Panc1 (cell line): ENCODE results near the gene KRTAP10-10. TPM values are rescaled to one million over a fixed set of nuclear protein-coding genes. Genes with fewer than 3 reads are reported as not detected.

Source experiments
- ATAC-seq: fragments of 200-7000 bp; cut with Tn5 transposase; 2 replicates; pipeline ENCODE4 v1.9.1; 2020; ENCODE audit warnings: mild to moderate bottlenecking, moderate library complexity
- Bru-seq: library from RNA; stranded (reverse); fragments of 400-500 nt; gene quantifications from one replicate; lab custom pipeline; 2021; lab: Mats Ljungman, UMichigan
- BruChase-seq, 2 experiments: library from RNA; stranded (reverse); fragments of 400-500 nt; gene quantifications; one replicate each; lab custom pipeline; 2021; lab: Mats Ljungman, UMichigan
- BruUV-seq: library from RNA; stranded (reverse); fragments of 400-500 nt; replicated peaks from 2 replicates; lab custom pipeline; 2021; lab: Mats Ljungman, UMichigan
- CTCF ChIA-PET: fragments of 300-600 bp; sonication (Branson Sonifier 250); formaldehyde crosslinking; loops from one replicate; lab custom pipeline; 2022; ENCODE audit warnings: antibody characterized with exemption; lab: Charles Lee
- POLR2A ChIA-PET: fragments of 300-600 bp; sonication (Branson Sonifier 250); formaldehyde crosslinking; loops from one replicate; lab custom pipeline; 2022; ENCODE audit warnings: antibody characterized with exemption; lab: Charles Lee
- DNase-seq: peaks from one replicate; pipeline ENCODE4 v3.0.0-alpha.2; 2010; ENCODE audit warnings: low read depth, low spot score
- H3K27ac ChIP-seq: 2 replicates; pipeline ENCODE4 v1.5.1; 2011; ENCODE audit warnings: mild to moderate bottlenecking, low read length, inconsistent platforms
- H3K27me3 ChIP-seq: fragments of 200-500 bp; sonication (Bioruptor generic); 2 replicates; pipeline ENCODE4 v1.6.0; 2014; ENCODE audit warnings: low read length, inconsistent platforms; ENCODE audit not compliant: control insufficient read depth, insufficient read depth
- H3K36me3 ChIP-seq: fragments of 200-500 bp; sonication (Bioruptor generic); 2 replicates; pipeline ENCODE4 v1.5.1; 2014; ENCODE audit warnings: inconsistent platforms, mild to moderate bottlenecking, low read length, moderate library complexity; ENCODE audit not compliant: control insufficient read depth, insufficient read depth
- H3K4me1 ChIP-seq: 2 replicates; pipeline ENCODE4 v1.5.1; 2011; ENCODE audit warnings: inconsistent platforms, mild to moderate bottlenecking, low read length, moderate library complexity; ENCODE audit not compliant: control insufficient read depth, insufficient read depth
- H3K4me3 ChIP-seq, 2 experiments: 2 replicates each; pipeline ENCODE4 v1.5.1; 2011 to 2012; ENCODE audit warnings: low read depth in 2 of 2, low read length in 2 of 2, mild to moderate bottlenecking in 2 of 2, inconsistent platforms in 1 of 2, moderate library complexity in 1 of 2
- H3K9me3 ChIP-seq: fragments of 200-500 bp; sonication (Bioruptor generic); 2 replicates; pipeline ENCODE4 v1.5.1; 2014; ENCODE audit warnings: low read depth, mild to moderate bottlenecking, inconsistent platforms, low read length, moderate library complexity; ENCODE audit not compliant: control insufficient read depth, insufficient read depth
- CTCF ChIP-seq: fragments of 450-650 bp; IDR thresholded peaks from 2 replicates; pipeline ENCODE4 v1.5.1; 2017; ENCODE audit warnings: mild to moderate bottlenecking
- POLR2AphosphoS5 ChIP-seq: IDR thresholded peaks from 2 replicates; pipeline ENCODE4 v1.6.1; 2012; ENCODE audit warnings: mild to moderate bottlenecking, low read depth, low read length, moderate library complexity
- REST ChIP-seq, 2 experiments: IDR thresholded peaks; 2 replicates each; pipeline ENCODE4 v1.6.1; 2011 to 2012; ENCODE audit warnings: low read depth in 2 of 2, control low read depth in 1 of 2, low read length in 1 of 2, mild to moderate bottlenecking in 1 of 2, moderate library complexity in 1 of 2; ENCODE audit not compliant: insufficient read depth in 1 of 2
- SIN3A ChIP-seq: IDR thresholded peaks from 2 replicates; pipeline ENCODE4 v1.6.1; 2012; ENCODE audit warnings: low read depth, mild to moderate bottlenecking, low read length, moderate library complexity, borderline replicate concordance; ENCODE audit not compliant: insufficient read depth
- TCF7L2 ChIP-seq: IDR thresholded peaks from 2 replicates; pipeline ENCODE4 v1.6.1; 2011; ENCODE audit warnings: mild to moderate bottlenecking, low read depth, low read length, inconsistent platforms
- in situ Hi-C: cut with HindIII; loops from 2 replicates; pipeline ENCODE4 v1.10.0; 2016; ENCODE audit warnings: low sequenced_read_pairs, low pct_unique_long_range_greater_than_20kb
- intact Hi-C: fragments of 100-400 bp; cut with micrococcal nuclease; formaldehyde crosslinking; loops from one replicate; pipeline ENCODE4 v1.10.0; 2022; ENCODE audit not compliant: unreplicated experiment
- long read RNA-seq: library from polyadenylated mRNA; unstranded; transcript quantifications from one replicate; pipeline ENCODE4 v2.0.0, GENCODE V29; 2021; ENCODE audit not compliant: unreplicated experiment
- polyA plus RNA-seq: library from polyadenylated mRNA; unstranded; fragments of >200 nt; gene quantifications from one replicate; pipeline ENCODE4 v1.2.1, GENCODE V29; 2012; ENCODE audit warnings: missing spikeins; ENCODE audit not compliant: insufficient read length
- total RNA-seq: library from RNA; stranded (reverse); gene quantifications from one replicate; pipeline ENCODE4 v1.2.1, GENCODE V29; 2021; ENCODE audit not compliant: unreplicated experiment

Gene KRTAP10-10
- total RNA-seq (not detected), Bru-seq, nascent RNA (not detected), BruChase-seq, experiment 1, labeled RNA remaining after a 2-hour chase (not detected), BruChase-seq, experiment 2, labeled RNA remaining after a 6-hour chase (not detected)
- polyA plus RNA-seq = not detected
- long read RNA-seq = 0 reads

GRCh38 chr21:44637018-44637850 lies at the start of gene KRTAP10-10:
Gene KRTAP10-10, plus strand, starts transcription at chr21:44637356. Its CDS starts 62 bp downstream, at chr21:44637418.
- Histone ChIP-seq H3K9me3 (no peaks in the 10 kb centered on the region), H3K4me3 (no peak within 1 kb of the TSS), H3K36me3 (no peaks in the 10 kb centered on the region), H3K4me1 (no peaks in the 10 kb centered on the region), H3K27me3 (no peaks in the 10 kb centered on the region), H3K27ac (no peak within 1 kb of the TSS)
- DNase-seq (no peak), ATAC-seq (peak; percentile 60)
- intact Hi-C loops (no loop called here), in situ Hi-C loops (no loop called here)
- no TSS peak for BruUV-seq
- ChIA-PET POLR2A (no interaction called here), CTCF (no interaction called here)
- TF ChIP-seq SIN3A (no peak), REST (IDR thresholded peaks at IDR 0.05; ENCODE audit: insufficient read depth in 1 of 2, low read depth in 2 of 2, low read length in 1 of 2) (no peak), POLR2AphosphoS5 (no peak), CTCF (no peak), TCF7L2 (no peak)

- H3K36me3 ChIP-seq = no peaks in the 10 kb centered on the region
- ATAC-seq (no peak), DNase-seq (no peak)
- intact Hi-C loops = no loop called here
- BruUV-seq = no TSS peak
- H3K27ac ChIP-seq = no peak overlapping the region
- ChIA-PET POLR2A (no interaction called here), CTCF (no interaction called here)
- peaks cover 4% of the 10 kb centered on the region for H3K27me3 ChIP-seq
- H3K4me3 ChIP-seq = no peak overlapping the region
- in situ Hi-C loops = no loop called here
- H3K4me1 ChIP-seq = no peaks in the 10 kb centered on the region
- H3K9me3 ChIP-seq = no peaks in the 10 kb centered on the region
- TF ChIP-seq REST (IDR thresholded peaks at IDR 0.05; ENCODE audit: insufficient read depth in 1 of 2, low read depth in 2 of 2, low read length in 1 of 2) (no peak), TCF7L2 (no peak), CTCF (no peak), SIN3A (no peak), POLR2AphosphoS5 (no peak)
These were observed 48.1 kb upstream of the KRTAP10-10 start for GRCh38 chr21:44589094-44589493.
